Endothelial cell of umbilical vein (primary cell): Measurements from ENCODE around the gene OVCH1.

Experiments
- CTCF ChIP-seq, 2 donors: IDR thresholded peaks; 1 replicate in 1 of 2; 2 replicates in 1 of 2; pipeline ENCODE4 v1.5.1; 2011; ENCODE audit warnings: low read length in 2 of 2, mild to moderate bottlenecking in 2 of 2, moderate library complexity in 2 of 2, control low read depth in 1 of 2, inconsistent platforms in 1 of 2, low read depth in 1 of 2; ENCODE audit not compliant: insufficient read depth in 1 of 2; ENCODE audit errors: extremely low read depth in 1 of 2
- FOS ChIP-seq: IDR thresholded peaks from 2 replicates; pipeline ENCODE4 v1.6.1; 2011; ENCODE audit warnings: mild to moderate bottlenecking, low read length, moderate library complexity, borderline replicate concordance; ENCODE audit not compliant: insufficient read depth

DNA sequence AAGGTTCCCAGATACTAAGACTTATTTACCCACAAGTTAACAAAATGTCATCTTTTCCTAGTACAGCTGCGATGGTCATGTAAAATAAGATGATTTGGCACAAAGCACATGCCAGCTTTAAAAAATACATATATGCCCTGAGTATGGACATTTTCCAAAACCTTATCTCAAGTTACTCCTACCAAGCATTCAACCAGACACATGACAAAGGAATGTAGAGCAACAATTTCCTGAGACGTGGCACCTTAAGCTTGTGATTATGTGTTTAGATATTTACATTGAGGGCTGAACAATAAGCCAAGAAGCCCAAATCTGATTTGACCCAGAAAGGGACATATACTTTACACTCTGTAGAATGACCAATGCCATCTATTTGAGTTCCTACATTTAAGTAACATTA lies 24.5 kb upstream of the OVCH1 start:
- TF ChIP-seq CTCF (IDR thresholded peaks at IDR 0.05; ENCODE audit: extremely low read depth in 1 of 2, insufficient read depth in 1 of 2, low read depth in 1 of 2, low read length in 2 of 2): no peak
- TF ChIP-seq FOS: no peak
